GM18858 (cell line): ENCODE results near the gene PUM1.

ENCODE experiments used
- ATAC-seq: cut with Tn5 transposase; IDR thresholded peaks from one replicate; pipeline ENCODE4 v1.9.1; 2021; ENCODE audit not compliant: unreplicated experiment

The PUM1 gene

DNA sequence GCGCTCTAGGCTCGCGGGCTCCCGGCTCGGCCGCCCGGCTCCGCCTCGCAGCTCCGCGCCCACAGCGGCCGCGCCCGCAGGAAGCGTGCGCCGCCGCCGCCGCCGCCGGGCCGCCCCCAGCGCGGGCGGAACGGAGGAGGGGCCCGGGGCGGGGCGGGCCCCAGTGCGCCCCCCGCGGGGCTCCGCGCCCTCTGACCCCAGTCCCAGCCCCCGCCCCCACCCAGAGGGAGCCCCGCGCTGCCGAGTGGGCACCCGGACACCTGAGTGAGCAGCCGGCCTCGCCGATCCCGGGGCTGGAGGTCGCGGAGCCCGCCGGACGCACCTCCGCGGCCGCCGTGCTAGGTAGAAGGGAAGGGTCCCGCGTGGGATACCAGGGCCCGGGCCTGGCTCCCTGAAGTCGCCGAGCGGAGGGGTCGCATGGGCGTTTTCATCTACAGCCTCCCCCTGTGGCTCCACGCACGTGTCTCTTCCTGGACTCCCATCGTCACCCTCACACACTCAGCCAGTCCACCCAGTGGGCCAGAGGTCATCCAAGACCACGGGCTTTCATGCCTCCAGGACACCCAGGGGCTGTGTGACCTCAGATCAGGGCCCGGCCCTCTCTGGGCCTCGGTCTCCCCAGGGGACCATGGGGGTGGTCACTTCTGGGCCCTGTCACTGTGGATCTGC, 156.7 kb downstream of the PUM1 start, which contains the start of gene SDC3:
Gene SDC3 (minus strand): TSS at position 63 of the 669 bp plus-strand sequence. CDS start 172 bp downstream, outside the sequence.
- ATAC-seq = no peak

DNA sequence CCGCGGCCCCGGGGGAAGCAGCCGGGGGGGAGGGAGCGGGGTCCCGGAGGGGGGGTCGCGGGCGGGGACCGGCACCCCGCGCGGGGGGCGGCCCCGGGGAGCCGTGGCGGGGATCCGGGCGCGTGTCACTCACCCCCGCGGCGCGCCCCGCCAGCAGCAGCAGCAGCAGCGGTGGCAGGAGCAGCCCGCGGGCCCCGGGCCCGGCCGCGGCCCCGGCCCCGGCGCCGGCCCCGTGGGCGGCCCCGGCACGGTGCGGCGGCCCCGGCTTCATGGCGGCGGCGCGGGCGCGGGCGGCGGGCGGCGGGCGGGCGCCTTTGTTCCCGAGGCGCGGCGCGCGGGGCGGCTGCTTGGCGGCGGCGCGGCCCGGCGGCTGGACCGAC, 157.2 kb downstream of the PUM1 start:
- no peak for ATAC-seq

DNA sequence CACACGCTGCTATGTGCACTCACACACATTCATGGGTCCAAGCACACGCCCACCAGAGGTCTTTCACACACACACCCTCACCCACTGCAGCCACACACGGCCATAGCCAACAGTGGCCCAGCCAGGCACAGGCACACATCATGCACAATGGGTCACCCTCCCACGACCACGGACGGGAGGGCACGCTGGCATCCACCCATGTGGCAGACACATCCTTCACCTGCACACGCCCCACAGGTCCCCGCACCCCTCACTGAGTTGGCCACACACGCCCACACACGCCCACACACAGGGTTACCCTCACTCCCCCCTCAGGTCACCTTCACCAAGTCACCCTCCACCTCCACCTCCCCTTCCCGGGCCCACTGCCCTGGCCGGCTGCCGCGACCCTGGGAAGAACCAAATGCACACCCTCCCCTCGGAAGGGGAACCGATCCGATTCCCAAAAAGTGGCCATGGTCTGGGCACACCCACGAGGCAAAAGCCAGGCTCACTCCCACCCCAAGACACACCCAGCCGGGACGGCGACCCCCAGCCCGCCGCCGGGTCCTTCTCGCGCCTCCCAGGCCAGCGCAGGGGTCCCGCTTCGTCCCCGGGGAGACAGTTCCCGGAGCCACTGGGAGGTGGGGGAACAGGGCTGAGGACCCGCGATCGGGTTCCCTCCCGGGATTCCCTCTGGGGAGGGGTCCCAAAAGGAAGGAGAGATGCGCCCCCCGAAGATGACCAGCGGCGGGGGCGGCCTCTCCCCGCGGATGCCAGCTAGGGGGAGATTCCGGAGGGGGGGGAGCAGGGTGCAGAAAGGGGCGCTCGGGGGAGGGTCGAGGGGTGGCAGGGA, 157.8 kb downstream of the PUM1 start:
- ATAC-seq = no peak

DNA sequence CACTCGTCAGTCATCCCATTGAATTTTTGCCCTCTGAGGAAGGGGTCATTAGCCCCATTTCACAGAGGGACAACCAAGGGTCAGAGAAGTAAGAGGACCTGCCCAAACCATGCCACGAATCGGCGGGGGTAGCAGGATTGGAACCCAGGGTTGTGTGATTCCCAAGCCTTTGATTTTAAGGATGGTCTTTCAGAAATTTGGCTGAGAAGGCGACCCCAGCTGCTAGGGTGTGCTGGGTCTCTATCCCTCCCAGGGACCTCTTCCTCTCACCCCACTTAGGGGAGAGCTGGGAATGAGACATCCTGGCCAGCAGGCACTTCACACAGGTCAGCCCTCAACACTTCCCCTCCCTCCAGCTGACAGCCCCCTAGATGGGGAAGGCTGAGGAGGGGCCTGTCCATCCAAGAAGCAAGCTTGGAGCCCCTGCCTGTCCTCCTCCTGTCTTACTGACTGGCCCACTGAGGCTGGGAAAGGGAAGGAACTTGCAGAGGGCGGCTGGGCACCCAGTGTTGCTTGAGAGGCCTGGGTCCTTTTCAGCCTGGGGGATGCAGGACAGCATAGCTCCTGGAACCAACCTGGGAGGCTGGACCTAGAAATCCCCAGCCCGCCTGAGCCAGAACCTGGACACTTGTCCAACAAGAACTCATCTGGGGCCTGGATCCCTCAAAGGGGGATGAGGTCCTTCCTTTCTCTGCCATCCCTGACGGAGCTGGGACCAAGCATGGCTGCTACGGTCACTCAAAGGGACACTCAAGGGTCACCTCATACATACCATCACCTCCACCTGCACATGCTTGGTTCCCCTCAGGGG, 158.7 kb downstream of the PUM1 start:
- ATAC-seq = no peak

DNA sequence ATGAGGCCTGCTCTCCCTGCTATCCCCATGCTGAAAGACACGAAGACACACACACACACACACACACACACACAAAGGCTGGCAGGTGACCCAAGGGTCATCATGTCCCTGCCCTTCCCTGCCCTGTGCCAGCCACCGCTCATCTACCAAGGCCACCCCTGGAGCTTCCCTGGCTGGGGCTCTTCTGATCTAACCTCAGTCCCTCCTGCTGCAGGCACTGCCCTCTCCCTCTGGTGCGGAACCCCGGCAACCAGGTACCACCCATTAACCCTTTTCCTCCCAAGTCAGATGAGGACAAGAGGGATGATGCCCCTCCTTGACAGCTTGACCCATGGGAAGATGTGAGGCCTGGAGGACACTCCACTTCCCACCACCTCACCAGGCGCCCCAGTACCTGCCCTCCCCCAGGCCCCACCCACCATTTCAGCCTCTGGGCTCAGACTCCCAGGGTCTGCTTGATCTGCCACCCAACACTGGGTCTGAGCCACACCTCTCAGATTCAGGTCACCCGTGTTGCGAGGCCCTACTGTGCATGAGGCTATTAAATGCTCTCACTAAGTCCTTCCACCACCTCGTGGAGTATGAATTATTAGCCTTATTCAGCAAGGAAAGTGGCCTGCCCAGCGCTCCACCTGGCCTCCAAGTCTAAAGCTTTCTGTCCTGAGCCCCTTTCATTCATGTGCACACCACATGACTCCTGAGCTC, 159.4 kb downstream of the PUM1 start:
- no peak for ATAC-seq

DNA sequence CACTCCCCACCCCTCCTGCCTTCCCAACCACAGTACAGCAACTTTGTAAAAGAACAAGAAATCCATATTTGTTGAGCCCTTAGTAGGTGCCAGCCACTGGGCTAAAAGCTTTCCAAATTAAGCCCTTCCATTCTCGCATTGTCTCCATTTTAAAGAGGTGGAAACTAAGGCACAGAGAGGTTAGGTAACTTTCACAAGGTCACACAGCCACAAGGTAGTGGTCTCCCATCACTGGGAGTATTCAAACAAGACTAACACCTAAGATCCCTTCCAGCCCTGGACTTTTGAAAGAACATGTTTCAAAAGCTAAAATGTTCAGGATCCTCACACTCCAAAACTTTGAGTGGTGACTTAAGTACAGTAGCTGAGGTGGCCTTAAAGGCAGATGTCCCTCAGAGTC, 160.1 kb downstream of the PUM1 start:
- no peak for ATAC-seq

DNA sequence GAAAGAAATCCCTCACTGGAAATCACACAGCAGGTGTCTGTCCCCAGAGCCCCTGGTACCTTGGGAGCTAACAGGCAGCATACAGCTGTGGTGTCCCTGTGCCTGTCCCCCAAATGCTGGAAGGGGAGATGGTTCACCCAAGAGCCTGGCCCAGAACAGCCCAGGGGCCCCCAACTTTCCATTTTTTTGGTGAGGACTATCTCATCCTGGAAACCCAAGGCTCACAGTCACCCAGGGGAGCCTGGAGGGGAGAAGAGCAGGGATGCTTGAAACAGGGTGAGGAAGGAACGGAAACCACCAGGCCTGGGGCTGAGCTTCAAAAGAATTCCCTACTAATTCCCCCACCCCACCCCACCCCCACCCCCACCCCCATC, 160.6 kb downstream of the PUM1 start:
- no peak for ATAC-seq

DNA sequence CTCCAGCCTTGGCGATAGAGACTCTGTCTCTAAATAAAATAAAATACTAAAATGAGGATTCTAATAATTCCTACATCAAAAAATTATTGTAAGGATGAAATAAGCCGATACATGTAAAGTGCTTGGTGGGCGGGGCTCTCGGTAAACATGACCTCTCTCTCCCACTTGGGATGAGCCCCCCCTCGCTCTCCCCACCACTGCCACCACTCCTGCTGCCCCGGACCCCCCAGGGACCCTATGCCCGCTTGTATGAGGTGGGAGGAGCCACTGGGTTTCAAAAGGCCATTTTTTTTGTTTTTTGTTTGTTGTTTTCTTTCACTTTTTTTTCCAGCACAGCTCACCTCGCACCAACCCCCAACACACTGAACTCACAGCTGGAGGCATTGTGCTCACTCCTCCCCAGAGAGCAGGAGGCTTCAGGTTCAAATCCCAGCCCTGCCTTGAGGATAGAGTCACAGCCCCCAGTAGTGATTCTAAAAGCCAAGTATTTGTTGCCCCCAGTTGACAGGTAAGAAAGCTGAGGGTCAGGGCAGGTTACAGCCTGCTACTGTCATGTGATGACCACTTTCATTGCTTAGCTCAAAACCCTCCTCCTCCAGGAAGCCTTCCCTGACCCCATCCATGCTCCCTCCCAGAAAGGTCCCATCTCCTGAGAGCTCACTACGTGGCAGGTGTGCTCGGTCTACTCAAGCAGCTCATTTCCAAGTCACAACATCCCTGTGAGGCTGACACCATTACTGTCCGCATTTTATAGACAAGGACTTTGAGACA, 161.1 kb downstream of the PUM1 start:
- ATAC-seq = no peak

DNA sequence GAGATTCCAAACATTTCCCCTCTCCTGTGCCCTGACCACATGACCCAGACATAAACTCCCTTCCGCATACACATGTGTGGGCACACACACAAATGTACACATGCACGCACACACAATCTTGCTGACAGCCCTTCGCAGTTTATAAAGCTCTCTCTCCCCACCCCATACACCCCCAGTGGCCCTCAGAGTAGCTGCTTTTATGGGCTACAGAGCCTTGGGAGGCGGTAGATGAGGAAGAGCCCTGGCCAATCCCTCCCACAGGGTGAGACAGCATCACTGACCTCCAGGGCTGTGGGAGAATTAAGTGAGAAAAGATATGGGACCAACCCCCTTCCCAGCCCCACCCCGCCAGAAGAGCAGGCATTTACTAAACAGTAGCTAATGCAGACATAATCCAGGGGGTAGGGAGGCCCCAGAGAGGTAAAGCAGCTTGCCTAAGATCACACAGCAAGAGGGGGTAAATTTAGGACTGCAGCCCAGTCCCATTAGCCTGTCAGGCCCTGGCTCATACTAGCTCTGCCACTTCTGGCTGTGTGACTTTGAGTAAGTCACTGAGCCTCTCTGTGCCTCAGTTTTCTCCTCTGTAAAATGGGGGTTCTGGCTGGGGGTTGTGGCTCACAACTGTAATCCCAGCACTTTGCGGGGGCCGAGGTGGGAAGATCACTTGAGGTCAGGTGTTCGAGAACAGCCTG, 162.0 kb downstream of the PUM1 start:
- ATAC-seq = no peak

DNA sequence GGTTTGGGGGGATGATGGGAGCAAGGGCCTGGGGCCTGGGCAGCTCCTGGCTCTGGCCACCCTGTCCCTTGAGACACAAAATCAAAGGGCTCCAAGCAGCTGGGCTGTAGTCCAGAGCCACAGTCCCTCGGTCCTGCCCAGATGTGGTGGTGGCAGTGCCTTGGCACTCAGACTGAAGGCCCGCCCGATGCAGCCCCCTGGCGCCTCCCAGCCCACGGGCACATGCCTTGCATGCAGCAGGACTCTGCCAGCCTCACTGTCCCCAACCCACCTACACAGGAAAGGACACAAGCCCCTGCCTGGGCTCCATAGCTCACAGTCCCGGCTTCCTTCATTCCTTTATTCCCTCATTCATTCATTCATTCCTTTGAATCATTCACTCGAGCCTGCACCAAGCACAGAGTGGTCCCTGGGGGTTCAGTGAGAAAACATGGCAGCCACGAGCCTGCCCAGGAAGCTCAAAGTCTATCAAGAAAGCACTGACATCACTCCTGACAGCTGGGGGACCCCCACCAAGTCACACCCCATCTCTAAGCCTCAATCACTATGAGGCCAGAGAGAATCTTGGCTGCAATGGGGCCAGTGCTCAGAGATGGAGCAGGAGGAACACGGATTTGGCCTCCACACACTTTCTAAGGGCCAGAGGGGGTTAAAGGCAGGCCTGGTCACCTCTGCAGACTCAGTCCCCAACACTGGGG, 162.8 kb downstream of the PUM1 start:
- no peak for ATAC-seq

DNA sequence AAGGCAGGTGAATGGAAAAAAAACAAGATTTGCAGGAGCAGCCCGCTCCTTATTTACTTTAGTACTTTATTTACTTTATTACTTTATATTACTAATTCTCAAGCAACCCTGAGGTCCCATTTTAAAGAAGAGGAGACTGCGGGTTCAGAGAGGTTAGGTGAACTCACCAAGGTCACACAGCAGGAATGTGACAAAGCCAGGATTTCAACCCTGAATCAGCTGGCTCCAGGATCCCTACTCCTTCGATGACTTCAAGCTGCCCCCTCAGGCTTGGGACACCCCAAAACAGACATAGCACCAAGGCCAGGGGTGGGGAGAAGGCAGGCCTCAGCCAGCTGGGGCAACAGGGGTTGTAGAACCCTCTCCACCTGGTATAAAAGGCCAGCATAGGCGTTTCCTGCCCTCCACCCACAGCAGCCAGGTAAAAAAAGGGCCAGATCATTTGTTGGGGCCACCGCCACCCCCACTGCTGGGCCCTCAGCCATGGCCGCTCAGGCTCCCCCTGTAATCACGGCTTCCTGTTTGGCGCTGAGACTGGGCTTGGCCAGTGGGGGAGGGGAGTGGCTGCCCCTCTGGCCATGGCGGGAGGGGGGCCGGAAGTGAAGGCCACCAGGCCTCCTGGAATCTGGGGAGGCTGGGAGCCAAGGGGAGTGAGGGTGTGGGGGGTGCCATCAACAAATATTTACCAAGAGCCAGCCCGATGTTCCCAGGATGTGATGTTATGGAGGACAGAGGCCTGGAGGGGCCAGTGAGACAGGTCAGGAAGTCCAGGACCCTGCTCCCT, 163.5 kb downstream of the PUM1 start:
- no peak for ATAC-seq

DNA sequence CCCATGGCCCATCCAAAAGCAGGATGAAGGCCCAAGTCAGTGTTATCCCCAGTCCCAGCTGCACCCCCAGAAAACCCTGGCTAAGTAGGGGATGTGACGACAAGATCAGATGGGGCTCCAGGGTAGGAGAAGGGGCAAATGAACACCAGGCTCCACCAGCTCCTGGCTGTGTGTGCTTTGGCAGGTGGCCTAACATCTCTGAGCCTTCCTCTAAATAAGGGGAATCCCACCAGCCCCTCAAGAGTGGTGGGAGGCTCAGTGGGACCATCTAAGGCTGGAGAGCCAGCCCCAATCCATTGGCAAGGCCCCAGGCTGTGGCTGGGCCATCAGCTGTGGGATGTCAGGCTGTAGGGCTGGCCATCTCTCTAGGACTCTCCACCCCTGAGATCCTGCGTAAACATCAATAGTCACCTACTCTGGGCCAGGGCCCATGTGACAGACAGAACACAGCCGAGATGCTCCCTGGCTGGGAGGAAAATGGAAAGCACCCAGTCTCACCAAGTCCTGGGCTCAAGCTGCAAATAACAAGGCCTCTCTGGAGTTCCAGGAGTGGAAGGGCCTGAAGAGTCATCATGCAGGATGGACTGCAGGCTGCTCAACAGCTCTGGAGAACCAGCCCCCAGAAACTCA, 164.5 kb downstream of the PUM1 start:
- no peak for ATAC-seq

DNA sequence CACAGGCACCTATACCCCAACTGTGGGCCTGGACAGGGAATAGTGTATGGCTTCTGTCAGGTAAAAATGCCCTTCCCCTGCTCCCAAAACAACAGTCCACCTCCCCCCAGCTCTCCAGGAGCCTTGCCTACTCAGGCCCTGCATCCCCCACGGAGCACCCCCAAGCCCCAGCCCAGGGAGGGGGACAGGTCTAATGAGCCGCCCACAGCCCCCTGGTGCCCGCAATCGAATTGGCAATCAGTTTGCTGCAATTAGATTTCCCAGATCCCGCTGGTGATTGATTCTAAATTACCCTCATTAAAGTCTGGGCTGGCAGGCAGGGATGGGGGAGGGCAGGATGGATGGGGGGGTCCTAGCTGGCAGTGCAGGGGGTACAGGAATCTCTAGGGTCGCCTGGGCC, 165.0 kb downstream of the PUM1 start:
- ATAC-seq = no peak

DNA sequence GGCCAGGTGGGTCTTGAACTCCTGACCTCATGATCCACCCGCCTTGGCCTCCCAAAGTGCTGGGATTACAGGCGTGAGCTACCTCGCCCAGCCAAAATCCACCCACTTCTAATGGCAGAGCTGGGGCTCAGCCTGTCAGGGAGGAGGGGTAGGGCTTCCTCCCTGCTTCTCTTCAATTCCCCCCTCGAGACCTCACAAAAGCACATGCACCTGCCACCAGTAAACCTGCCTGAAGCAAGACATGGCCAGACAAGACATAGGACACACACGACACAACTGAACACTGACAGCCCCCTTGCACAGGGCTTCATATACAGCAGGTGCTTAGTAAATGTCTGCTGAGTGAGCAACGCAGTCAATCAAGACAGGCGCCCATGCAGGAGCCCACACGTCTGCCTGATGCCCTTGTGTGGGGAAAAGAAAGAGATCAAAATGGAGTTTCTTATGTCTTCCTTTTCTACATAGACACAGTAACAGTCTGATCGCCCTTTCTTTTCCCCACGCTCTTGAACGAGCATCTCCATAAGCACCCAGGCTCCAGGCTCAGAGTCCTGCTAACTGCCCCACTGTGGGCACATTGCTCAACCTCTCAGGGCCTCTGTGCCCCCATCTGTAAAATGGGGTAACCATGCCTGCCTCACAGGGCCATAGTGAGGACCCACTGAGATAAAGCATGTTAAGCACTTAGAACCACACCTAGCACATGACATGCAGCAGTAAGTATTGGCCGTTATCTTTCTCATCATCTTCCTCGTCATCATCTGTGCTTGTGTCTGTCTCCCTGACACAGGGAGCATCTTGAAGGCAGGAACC, 165.7 kb downstream of the PUM1 start:
- no peak for ATAC-seq

DNA sequence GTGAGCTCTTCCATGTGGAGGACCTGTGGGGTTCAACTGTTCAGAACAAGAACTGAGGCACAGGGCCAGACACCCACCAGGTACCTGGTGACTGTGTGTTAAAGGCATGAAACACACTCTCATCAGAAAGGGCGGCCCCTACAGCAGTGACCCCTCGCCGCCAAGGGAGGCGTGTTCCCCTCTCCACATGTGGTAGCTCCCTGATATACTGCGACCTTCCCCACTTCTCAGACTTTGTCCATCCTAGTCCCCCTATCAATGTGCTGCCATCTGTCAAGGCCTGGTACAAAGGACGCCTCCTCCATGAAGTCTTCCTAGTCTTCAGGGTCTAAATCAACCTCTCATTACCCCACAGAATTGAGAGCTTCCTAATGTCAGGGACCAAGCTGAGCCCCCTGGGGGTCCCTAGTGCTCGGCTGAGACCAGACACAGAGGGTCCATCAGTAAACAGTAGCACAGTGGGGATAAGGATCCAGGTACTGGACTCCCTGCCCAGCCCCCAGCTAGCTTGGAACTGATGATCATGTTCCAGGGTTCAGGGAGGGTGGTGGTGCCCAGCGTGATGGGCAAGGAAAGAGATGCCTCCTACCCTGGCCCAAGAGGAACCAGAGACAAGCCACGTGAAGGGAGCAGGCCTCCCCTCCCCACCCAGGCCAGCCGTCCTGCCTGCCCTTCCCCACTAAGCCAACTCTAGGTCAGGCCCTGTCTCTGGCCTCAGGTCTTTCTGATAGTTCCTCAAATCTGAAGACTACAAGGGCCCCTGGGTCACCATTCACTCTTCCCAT, 167.3 kb downstream of the PUM1 start:
- ATAC-seq = no peak

DNA sequence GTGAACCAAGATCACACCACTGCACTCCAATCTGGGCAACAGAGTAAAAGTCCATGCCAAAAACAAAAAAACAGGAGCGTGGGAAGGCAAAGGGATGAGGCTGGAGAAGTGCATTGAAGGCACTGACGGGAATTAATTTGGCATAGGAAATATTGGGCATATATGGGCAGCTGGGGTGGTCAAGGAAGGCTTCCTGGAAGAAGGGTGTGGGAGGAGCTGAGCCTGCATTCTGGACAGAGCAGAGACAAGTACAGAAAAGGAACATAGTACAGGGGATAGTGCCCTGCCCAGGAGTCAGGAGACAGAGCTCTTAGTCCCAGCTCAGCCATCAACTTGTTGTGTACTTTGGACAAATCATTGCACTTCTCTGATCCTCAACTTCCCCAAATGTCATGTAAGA, 168.6 kb downstream of the PUM1 start:
- no peak for ATAC-seq
